GM12892 (cell line): Measurements from ENCODE around the gene CALR.

Source experiments
- POLR2A ChIP-seq: IDR thresholded peaks from 2 replicates; pipeline ENCODE4 v1.6.1; 2011; ENCODE audit warnings: low read depth, low read length, control low read depth
- POLR2AphosphoS5 ChIP-seq: IDR thresholded peaks from 2 replicates; pipeline ENCODE4 v1.6.1; 2011; ENCODE audit warnings: low read depth, low read length, control low read depth
- TAF1 ChIP-seq: IDR thresholded peaks from 2 replicates; pipeline ENCODE4 v1.6.1; 2011; ENCODE audit warnings: low read depth, mild to moderate bottlenecking, control low read depth, low read length, borderline replicate concordance

GRCh38 chr19:12982648-12983047 is 44.2 kb downstream of the CALR start:
- TF ChIP-seq POLR2AphosphoS5 (no peak), POLR2A (no peak), TAF1 (no peak)
